C1 segment of cervical spinal cord (tissue), 14 donors: ENCODE data around the gene ATP7A.
"Not testable (repeated sequence)": the region's sequence is repeated elsewhere in the genome, so short reads cannot be mapped to it uniquely, and the experiment has no call there.

Experiments
- DNase-seq, 14 donors: peaks; one replicate each; lab custom pipeline; 2025; lab: John Stamatoyannopoulos, UW

The ATP7A gene

DNA sequence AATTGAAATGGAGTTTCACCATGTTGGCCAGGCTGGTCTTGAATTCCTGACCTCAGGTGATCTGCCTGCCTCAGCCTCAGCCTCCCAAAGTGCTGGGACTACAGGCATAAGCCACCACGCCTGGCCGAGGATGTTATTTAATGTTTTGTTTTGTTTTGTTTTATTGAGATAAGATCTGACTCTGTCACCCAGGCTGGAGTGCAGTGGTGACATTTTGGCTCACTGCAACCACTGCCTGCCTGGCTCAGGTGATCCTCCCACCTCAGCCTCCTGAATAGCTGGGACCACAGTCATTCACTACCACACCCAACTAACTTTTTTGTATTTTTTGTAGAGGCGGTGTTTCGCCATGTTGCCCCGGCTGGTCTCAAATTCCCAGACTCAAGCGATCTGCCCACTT, 34.5 kb downstream of the ATP7A start:
- DNase-seq = not testable (repeated sequence)

DNA sequence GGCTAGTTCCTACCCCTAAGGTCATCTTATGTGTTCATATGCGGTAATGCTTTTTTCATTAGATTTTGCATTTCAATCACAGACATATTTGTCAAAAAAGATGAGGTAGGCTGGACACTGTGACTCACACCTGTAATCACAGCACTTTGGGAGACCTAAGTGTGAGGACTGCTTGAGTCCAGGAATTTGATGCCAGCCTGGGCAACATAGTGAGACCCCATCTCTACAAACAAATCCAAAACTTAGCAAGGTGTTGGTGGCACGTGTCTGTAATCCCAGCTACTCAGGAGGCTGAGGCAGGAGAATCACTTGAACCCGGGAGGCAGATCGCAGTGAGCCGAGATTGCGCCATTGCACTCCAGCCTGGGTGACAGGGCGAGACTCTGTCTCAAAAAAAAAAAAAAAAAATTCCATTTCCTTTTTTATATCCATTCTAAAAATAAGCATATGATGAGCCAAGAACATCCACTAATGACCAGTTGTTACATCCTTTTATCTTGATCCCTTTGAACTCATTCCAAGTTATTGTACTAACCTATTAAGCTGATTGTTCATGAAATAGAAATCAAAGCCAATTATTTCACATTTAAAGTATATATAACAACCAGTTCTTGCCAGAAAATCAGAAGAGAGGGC, 35.5 kb downstream of the ATP7A start:
- no peak for DNase-seq

DNA sequence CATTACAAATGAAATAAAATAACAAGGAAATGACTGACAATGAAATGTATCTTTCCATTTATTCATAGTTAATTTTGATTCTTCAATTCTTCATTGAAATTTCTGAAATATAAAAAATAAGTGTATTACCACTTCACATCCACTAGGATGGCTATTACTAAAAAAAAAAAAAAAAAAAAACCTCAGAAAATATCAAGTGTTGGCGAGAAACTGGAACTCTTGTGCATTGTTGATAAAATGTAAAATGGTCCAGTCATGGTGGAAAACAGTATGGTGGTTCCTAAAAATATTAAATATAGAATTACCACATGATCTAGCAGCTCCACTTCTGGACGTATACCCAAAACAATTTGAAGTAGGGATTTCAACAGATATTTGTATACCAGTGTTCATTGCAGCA, 36.1 kb downstream of the ATP7A start:
- DNase-seq = no peak

GRCh38 chrX:77949840-77950239, 39.3 kb downstream of the ATP7A start:
- no peak for DNase-seq

GRCh38 chrX:77952173-77952572, 41.7 kb downstream of the ATP7A start:
- no peak for DNase-seq

DNA sequence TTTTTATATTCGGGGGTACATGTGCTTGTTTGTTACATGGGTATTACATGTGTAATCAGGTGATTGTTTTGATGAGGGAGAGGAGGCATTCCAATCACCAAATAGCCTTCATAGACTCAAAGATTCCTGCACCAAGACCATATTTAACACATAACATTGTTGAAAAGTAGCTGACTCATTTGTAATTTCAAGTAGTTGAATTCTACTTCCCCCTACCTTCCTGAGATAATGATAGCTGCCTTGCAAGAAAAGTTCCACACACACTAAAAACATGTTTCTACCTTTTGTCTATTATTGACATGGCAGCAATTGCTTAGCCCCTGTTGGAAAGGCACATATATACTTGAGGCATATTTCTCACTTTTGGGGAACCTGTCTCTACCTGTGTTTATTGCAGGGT, 42.8 kb downstream of the ATP7A start:
- no peak for DNase-seq

DNA sequence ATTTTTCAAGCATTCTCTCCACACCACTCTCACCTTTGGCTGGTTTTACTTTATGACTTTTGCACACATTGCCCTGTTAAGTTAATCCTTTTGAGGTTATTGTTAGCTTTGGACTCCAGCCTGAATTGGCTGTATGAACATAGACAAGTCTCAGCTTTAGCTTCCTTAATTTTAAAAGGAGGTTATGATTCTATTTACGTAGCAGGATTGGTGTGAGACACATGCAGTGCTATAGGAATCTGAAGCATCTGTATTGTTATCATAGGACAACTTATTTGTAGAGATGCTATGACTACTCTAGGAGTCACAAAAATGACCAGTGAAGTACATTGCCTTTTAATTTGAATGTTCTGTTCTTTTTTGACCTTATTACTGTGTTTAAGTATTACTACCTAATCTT, 43.2 kb downstream of the ATP7A start:
- no peak for DNase-seq

- DNase-seq = no peak
These were observed 50.1 kb downstream of the ATP7A start for GRCh38 chrX:77960567-77960966.

DNA sequence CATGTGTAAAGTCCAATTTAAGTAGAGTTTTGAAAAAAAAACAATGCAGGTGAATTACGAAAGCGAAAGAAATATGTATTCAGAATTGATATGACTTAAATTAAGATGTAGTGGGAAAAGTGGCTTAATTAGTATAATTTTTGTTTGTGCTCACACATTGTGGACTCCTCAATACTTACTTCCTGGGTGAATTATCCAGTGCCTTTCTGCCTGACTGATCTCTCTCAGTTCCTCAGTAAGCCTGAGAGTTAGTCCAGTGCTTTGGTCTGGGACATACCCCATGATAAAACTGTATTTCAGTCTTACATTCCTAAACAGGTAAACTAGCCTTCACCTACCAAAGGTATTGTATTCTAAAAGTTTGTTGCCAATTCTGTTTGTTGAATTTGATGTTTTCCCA, 50.6 kb downstream of the ATP7A start:
- no peak for DNase-seq

GRCh38 chrX:77962068-77962902, 51.8 kb downstream of the ATP7A start:
- DNase-seq = no peak

DNA sequence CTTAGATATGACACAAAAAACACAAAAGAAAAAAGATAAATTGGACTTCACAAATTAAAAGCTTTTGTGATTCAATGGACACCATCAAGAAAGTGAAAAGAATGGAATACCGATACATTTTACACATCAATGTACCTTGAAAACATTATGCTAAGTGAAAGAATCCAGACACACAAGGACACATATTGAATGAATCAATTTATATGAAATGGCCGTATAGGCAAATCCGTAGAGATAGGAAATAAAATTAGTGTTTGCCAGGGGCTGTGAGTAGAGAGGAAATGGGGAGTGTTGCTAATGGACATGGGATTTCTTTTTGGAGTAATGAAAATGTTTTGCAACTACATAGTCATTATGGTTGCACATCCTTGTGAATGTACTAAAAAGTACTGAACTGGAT, 55.9 kb downstream of the ATP7A start:
- no peak for DNase-seq

DNA sequence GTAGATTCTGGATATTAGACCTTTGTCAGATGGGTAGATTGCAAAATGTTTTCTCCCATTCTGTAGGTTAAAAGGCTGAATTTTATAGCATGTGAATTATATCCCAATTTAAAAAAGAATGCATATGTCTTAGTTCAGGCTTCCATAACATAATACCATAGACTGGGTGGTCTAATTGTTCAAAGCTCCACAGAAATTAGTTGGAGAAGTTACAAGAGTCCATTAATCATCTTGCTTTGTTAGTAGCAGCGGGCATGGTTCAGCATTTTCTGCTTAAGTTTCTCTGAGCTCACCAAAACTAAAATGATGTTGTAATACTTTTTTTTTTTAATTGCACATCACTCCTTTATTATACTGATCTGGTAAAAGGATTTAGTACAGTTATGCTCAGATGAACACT, 57.1 kb downstream of the ATP7A start:
- DNase-seq = no peak

DNA sequence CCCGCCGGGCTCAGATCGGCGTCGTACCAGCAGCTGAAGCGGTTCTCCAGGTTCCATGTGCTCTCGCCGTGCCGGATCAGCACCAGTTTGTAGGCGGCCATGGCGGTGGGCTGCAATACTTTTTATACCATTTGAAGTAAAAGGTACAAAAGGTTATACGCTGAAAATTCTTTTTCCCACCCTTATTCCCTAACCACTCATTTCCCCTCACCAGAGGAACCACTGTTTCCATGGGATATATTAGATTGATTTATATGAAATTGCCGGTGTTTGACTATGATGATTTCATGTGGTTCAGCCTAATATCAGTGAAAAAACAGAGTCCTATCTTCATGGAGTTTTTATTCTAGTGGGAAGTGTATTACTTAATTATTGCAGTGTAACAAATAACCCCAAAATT, 59.0 kb downstream of the ATP7A start, which contains the start of gene PGAM4:
PGAM4 (minus strand) TSS at position 101 of the 400 bp plus-strand sequence; CDS start at position 101, 0 bp downstream.
- DNase-seq = no peak

DNA sequence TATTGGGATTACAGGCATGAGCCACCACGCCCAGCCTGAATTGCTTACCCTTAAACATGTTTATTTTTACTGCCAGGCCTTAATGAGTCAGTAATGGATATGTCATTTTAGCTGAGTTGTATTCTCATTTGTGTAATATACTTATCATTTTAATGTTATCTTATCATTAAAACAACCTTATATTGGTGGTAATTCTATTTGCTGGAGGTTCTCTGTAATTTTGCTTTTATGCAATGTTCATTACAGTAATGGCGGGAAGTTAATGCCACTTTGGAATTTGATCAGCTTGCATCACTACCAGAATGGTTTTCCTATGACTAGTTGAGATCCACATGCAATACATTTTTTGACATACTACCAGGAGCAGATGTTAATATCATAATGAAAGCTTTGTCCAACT, 65.3 kb downstream of the ATP7A start:
- DNase-seq = no peak

GRCh38 chrX:77977095-77977494, 66.6 kb downstream of the ATP7A start:
- DNase-seq = no peak

- DNase-seq = no peak
These were observed 67.0 kb downstream of the ATP7A start for GRCh38 chrX:77977518-77977917.

GRCh38 chrX:77979870-77980269, 69.4 kb downstream of the ATP7A start:
- no peak for DNase-seq

- DNase-seq = no peak
These were observed 101.4 kb downstream of the ATP7A start for GRCh38 chrX:78011846-78012245.

DNA sequence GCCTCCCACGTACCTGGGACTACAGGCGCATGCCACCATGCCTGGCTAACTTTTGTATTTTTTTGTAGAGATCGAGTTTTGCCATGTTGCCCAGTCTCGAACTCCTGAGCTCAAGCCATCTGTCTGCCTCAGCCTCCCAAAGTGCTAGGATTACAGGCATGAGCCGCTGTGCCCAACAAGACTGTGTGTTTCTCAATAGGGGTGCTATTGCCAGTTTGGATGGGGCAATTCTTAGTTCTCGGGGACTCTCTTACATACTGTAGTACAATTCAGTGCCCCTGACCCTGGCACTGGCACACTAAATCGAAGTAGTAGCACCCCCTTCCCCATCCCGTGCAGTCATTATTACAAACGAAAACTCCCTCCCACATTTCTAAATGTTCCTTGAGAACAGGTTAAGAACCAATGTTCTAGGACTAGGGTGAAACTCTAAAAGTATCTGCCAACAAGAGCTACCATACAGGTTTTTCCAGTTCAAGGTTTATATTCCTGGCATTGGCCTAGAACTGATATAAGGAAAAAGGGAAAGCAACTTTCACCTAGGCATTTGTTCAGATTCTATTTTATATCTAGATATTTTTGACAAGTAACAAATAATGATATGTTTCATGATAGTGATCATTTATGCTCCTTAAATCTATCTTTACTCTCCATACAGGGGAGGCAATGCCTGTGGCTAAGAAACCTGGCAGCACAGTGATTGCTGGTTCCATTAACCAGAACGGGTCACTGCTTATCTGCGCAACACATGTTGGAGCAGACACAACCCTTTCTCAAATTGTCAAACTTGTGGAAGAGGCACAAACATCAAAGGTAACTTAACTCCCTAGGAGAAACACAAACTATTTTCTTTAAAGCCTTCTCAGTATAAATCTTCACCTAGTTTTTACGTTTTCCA, 109.3 kb downstream of the ATP7A start:
- DNase-seq = no peak

DNA sequence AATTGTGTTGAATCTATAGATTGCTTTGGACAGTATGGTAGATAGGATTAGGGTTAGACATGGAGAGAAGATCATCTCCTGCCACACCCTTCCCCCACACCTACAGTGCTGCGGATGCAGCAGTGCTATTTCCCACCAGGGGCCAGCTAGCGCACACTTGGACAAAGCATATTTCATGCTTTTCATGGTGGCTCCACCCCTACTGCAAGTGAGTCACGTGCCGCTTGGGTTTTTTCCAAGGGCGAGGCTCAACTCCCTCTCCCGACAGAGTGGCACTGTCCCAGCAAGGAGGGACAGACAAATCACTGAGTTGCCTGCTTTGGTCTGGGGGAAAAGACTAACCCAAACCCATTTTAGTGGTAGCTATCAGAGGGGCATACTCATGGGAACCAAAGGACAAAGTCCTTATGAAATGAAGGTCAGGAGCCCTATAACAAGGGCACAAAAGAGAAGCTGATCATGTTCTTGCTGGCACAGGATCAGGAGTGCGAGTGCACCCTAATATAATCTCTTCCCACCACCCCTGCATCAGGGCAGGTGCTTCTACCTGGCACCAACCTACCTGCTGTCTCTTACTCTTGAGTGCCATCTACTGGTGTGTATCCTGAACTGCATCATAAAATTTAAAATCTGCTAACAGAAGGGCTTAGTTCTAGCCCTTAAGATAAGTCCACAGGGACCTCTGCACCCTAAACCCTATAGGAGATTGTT, 114.0 kb downstream of the ATP7A start:
- DNase-seq = no peak

GRCh38 chrX:78027798-78028197, 117.3 kb downstream of the ATP7A start:
- no peak for DNase-seq

- DNase-seq = peak in 2 of 14 donors; percentile 0
These were observed 119.2 kb downstream of the ATP7A start for GRCh38 chrX:78029663-78030062.
